CD4-positive, alpha-beta T cell treated with Interleukin-4 for 1 hour (primary cell): ENCODE data around the gene GIGYF2.

Experiments
- DNase-seq, 2 donors: peaks; one replicate each; pipeline ENCODE4 v3.0.0-alpha.2; 2020 to 2022

Gene GIGYF2

DNA sequence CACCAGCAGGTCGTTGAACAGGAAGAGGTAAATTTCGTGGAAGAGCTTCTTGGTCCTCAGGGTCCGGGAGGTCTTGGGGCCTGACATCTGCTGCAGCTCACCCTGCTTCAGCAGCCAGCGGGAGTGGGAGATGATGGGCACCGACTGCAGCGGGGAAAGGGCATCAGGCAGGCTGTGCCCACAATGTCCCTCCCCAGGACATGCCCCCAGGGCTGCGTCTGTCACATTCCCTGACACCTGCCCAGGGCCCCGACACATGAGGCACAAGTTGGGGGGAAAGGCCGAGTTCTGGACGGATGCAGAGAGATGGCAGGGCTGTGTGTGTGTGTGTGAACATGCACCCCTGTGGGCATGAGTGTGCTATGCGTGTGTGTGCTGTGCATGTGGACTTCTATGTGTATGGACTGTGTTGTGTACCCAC is 186.9 kb downstream of the GIGYF2 start:
- no peak for DNase-seq

DNA sequence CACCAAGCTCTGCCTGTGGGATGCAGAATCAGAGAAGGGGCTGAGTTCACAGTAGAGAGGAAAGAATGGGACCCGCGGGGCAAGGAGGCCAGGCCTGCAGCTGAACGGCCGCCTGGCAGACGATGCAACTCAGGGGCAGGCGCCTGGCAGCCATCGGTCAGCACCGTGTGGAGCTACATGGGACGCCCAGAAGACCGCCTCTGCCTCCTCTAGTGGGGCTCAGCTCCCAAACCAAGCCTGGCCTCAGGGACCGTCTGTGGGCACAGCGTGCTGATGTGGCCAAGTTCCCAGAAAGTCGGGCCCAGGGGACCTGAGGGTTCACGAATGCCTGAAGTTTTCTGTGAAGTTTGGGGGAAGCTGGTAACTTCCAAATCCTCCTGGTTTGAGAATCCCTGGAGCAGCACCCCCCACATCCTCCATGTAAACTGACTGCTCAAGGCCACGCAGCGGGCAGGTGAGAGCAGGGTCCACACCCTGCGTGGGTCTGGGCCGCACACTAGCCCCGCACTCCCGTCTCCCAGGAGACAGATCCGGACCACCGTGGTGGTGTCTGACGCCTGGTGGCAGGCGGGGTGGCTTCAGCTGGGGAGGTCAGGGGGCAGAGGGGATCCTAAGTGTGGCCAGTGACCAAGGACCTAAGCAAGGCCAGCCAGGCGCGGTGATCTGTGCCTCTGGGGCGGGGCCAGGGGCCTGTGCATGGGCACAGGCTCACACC is 187.6 kb downstream of the GIGYF2 start:
- DNase-seq: no peak

DNA sequence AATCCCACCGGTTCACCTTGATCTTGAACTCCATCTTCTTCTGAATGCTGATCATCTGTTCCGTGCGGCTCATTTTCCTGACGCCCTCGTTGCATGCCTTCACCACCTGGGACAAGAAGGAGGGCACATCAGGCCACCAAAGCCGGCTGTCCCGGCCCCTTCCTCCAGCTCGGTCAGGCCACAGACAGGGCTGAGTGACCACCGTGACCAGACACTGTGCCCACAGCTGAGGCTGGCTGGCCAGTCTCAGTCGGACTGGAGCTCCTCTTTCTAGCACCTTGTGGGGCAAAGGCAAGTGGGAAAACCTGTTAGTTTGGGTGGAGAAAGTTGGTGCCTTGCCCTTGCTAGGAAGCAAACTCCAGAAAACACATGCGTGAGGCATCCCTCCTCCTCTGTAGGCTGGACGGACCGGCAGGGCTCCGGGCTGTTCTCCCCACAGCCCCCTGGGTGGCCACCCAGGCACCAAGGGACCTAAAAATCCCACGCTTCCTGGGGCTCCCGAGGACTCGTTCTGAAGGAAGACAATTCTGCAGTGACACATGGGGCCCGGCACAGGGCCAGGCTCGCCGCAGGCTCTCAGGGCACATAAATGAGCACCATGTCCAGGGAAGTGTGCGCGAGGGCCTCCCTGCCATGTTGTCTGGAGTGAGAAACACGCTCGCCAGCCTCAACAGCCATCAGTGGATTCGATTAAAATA is 188.3 kb downstream of the GIGYF2 start:
- DNase-seq: no peak

DNA sequence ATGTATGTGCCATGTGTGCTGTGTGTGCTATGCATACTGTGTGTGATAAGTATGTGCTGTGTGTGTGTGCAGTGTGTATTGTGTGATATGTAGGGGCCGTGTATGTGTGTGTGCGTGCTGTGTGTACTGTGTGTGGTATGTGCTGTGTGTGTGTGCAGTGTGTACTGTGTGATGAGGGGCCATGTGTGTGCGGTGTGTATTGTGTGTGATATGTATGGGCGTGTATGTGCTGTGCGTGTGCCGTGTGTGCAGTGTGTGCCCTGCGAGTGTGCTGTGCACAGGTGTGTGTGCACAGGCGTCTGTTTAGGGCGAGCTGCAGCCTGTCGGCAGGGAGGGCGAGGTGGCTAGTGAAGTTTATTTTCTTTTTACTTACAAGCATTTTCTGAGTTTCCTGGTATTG is 189.0 kb downstream of the GIGYF2 start:
- DNase-seq: no peak

DNA sequence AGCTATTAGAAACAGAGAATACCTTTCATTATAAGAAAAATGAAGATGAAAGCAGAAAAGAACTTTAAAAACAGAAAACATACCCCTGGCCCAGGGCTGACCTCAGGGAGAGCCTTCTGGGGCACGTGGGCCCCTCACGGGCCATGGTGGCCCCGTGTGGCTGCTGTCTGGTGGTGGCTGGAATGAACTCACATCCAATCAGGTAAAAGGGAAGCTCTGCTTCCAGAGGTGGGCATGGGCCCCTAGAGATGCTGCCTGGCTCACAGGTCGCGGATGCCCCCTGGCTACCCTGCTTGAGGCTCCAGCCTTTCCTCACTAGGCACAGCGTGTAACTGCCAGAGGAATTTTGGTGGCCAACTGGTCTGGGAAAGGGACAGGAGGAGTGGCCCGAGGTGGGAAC is 189.5 kb downstream of the GIGYF2 start:
- no peak for DNase-seq

DNA sequence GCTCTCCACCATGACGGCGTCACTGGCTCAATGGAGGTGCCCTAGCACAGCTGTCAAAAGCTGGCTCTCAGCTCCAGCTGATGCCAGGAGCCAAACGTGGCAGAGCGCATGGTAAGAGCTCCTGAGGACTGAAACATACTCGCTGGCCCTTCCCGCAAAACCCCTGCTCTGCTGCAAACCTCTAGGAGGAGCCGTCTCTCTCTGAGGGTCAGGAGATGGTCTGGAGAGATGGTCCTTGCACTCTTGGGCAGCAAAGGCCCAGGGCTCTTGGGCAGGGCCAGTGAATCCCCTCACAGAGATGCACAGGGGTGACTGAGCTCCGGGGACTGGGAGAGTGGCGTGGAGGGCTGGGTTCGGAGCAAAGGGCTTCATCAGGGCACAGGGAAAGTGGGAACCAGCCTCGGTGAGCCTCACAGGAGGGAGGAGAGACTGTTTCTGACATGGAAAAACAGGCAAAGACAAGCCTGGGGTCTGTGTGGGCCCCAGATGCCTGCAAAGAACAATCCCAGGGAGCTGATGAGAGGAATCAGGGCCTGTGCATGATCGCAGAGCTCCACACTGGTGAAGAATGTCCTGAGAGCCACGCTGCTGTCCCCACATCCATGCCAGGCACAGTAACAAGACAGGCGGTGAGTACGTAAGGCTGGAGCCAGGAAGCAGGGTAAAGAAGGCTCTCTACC is 190.2 kb downstream of the GIGYF2 start:
- peak in 1 of 2 donors; percentile 5 for DNase-seq

DNA sequence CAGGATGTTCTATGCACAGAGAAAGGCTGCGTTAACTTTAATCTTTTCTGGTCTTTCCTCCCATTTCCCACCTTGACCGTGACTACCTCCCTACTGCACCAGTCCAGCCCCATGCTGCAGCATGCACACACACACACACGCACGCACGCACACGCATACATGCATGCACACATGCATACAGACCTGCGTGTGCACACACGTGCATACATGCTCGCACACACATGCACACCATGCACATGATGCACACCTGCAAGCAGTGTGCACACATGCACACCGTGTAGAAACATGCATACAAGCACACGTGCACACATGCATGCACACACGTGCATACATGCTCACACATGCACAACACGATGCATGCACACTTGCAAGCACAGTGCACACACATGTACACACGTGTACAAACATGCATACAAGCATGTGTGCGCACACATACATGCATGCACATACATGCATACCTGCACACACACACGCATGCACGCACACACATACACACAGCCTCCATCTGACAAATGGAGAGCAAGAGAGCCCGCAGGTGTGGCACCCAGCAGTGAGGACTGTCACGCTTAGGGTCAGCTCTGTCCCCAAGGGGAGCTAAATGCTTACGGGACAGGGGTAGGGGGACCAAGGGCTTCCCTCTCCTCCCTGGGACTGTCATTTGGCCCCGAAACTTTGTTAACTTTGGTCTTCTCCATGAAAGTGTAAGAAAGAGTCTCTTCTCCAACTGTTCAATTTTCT is 191.1 kb downstream of the GIGYF2 start:
- DNase-seq: no peak

DNA sequence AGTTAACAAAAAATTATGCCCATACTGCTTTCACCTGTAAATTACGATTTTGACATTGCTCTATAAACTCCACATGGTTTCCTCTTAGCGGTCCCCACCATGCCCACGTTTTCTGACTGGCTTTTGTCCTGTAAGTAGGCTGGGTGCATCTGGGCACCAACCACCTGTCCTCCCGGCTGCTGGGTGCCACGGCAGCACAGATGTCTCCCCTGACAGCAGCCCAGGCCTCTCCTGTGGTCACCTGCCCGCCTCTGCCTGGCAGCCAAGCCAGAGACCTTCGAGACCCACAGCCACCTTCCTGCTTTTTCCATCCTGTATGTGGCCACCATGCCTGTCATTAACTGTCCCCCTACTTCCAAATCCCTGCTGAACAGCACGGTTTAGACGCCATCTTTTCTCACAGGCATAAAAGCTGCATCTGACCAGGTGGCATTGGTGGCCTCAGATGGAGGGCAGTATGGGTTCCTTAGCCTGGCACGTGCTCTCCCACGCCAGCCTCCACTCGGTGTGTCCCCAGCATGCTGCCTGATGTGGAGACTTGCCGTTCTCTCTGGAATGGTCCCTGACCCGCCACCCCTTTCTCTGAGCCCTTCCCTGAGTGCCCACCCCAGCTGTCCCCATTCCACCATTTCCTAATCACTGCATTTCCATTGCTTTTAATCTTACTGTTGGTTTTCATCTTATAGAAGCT is 191.9 kb downstream of the GIGYF2 start:
- DNase-seq: no peak

DNA sequence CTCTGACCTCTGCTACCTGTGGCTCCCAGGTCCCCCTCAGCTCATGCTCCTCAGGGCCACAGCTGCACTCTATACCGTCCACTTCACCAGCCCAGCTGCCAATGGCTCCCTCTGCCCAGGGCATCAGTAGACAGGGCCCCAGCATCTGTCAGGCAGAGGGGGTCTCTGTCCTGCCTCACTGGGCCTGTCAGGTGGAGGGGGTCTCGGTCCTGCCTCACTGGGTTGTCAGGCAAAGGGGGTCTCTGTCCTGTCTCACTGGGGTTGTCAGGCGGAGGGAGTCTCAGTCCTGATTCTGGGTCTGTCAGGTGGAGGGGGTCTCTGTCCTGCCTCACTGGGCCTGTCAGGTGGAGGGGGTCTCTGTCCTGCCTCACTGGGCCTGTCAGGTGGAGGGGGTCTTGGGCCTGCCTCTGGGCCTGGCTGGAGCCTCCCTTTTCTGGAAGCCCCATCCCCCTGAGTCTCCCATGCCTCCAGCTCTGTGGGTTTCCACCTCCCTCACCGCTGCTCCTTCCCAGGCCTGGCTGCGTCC is 192.8 kb downstream of the GIGYF2 start:
- DNase-seq: no peak

DNA sequence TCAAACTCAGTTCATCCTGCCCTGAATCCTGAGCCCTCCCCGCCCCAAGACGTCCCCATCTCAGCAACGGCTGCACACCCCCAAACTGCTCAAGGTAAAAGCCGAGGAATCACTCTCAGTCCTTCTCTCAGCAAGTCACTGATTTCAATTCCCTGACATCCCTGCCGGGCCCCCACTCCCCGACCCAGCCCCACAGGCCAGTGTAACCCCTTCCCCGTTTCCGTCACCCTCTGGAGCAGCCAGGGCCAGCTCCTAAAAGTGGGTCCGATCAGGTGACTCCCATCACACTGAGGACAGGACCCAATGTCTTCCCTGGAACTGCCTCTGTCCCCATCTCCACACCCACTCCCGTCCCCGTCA is 193.4 kb downstream of the GIGYF2 start:
- no peak for DNase-seq

DNA sequence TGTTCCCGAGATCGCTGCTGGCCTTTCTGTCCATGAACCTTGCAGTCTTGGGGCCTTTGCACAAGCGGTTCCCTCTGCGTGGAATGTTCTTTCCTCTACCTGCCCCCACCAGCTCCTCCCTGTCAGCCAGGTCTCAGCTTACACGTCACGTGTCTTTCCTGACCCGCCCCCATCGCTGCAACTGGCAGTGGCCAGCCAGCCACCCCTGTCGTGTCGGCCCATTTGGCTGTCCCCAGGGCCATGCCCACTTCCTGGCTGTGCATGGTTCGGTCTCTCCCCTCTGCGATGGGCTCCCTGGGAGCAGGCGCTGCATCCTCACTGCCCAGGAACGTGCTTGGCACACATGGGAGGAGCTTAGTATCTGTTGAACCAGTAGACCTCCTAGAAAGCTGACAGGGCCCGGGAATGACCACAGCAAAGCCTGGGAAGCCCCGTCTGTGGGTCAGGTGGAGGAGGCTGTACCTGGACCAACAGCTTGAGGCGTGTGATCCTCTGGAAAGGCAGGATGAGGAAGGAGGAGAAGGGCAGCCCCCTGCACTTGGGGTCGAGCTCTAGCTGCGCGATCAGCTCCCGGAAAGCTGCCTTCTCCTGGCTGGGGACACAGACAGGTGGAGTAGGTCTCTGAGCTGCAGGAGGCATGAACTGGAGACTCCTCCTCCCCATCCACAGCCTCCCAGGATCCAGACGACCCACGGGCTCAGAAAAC is 193.9 kb downstream of the GIGYF2 start:
- DNase-seq: no peak

DNA sequence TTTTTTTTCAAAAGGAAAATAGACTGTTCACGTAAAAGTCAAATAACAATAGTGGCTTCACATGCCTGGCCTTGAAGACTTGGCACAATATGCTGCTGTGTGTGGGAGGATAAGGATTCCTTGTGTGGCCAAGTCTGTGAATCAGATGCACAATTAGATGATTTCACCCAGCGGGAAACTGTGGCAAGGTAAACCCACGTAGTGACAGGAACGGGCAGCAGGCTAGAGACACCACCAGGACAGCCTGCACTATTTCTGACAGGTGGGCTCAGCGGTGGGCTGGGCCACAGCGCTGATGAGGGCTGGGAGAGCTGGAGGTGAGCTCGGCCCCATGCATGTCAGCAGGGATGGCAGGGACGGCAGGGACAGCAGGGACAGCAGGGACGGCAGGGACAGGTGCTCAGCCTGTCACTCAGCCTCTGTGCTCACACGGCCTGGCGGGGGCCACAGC is 194.5 kb downstream of the GIGYF2 start:
- DNase-seq: no peak

DNA sequence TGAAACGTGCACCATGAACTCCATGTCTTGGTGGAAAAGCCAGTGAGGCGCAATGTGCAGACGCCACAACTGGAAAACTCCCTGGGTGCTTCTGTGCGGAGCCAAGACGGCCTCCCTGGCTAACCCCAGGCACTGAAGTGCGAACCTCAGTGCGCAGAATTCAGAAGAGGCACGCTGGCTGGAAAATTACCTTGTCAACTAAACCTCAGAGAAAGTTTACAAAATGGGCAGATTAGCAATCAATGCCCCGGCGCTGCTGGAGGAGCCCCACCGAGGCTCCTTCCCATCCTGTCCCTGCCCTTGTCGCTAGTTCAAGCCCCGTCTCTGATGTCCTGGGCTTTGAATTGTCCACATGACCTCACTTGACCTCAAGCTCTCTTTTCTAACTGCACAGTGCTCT is 195.1 kb downstream of the GIGYF2 start:
- DNase-seq: no peak

DNA sequence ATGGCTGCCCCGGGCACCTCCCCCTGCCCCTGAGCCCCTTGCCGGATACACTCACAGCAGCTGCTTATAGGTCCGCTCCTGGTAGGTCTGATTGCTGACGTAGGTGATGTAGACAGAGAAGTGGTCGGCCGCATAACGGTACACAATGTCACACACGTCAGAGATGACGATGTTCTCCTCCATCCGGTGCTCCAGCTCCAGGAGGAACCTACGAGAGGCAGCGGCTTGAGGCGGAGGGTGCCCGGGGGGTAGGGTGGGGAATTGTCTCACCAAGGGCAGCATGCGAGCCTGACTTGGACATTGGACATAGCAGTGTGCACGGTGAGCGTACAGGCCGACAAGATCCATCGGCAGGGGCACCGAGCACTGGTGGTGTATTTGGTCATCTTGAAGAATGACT is 195.7 kb downstream of the GIGYF2 start:
- DNase-seq: no peak

DNA sequence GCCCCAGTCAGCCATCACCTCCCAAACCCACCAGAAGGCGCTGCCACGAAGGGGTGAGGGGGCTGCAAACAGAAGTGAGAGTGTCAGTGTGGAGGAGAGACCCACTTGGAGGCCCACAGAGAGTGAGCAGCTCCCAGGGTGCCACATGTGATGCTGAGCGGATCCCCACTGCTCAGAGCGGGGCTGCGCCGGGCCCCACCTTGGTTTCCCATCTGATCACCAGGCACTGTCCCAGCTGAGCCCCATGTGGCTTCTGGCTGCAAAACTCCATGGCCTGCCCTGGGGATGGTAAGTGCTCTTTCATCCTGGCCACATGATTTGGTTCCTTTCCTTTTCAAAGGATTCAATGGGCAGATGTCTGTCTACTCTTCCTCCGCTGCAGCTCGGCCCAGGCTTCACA is 196.7 kb downstream of the GIGYF2 start:
- no peak for DNase-seq

DNA sequence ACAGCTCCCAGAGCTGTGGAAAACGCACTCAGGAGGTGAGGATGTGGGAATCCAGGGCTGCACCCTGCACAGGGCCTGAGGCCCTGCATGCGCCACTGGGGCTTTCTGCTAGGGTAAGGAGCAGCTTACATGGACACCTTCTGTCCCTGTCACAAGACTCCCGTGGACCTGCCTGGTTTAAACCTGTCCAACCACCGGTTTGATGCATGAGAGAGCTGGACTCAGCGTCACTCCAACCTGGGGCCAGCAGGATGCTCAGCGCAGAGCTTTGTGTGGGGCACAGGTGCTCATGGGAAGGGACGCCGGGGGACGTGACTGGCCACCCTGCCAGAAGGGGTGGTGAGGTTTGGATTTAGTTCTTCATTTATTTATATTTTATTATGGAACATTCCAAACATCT is 197.1 kb downstream of the GIGYF2 start:
- no peak for DNase-seq

DNA sequence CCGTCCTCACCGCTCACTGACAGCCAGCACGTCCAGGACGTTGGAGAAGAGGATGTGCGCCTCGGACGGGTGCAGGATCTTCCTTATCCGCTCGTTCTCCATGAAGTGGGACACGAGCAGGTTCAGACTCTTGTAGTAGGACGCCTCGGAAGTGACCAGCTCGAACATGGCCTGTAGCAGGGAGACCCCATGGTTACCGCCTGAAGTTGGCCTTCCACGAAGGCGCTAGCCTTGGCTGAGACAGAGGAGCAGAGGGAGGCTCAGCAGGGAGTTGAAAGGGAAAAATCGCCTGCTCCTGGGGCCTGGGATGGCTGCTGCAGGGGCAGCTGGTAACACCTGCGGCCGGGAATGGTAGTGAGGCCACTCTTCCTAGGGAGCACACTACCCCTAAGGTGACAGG is 197.6 kb downstream of the GIGYF2 start:
- DNase-seq: no peak

DNA sequence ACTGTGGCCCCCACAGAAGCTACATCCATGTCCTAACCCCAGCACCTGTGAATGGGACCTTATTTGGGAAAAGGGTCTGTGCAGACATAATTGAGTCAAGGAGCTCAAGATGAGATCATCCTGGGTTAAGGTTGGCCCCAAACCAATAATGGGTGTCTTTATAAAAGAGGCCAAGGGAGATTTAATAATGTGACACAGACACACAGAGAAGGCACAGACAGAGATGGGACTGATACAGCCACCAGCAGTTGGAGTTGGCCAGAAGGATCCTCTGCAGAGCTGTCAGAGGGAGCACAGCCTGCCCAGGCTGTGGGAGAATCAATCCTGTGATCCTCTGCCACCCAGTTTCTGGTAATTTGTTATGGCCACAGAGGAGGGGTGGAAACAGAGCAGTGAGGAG is 199.0 kb downstream of the GIGYF2 start:
- DNase-seq: no peak

DNA sequence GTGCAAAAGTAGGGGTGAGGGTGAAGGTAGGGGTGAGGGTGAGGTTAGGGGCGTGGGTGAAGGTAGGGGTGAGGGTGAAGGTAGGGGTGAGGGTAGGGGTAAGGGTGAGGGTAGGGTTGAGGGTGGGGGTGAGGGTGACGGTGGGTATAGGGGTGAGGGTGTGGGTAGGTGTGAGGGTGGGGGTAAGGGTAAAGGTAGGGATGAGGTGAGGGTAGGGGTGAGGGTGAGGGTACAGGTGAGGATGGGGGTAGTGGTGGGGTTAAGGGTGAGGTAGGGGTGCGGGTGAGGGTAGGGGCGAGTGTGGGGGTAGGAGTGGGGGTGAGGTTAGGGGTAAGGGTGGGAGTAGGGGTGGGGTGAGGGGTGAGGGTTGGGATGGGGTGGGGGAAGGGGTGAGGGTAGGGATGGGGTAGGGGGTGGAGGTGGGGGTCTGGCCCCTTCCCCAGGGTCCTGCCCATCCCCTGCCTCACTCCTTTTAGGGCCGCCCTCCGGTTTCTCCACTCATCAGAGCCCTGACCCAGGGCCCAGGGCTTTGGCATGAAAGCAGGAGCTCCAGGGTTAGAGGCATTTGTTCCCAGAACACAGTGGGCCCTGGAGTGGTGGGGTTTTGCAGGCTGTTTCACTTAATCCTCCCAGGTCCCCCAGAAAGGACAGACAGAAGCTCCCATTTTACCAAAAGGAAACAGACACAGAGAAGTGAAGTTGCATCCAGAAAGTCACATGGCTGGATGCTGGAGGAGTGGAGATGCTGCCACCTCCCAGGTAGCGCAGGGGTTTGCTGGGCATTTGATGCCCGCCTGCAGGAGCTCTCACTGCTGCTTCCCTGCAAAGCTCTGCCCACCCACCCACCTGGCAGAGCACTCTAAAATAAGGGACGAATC is 199.8 kb downstream of the GIGYF2 start:
- no peak for DNase-seq

DNA sequence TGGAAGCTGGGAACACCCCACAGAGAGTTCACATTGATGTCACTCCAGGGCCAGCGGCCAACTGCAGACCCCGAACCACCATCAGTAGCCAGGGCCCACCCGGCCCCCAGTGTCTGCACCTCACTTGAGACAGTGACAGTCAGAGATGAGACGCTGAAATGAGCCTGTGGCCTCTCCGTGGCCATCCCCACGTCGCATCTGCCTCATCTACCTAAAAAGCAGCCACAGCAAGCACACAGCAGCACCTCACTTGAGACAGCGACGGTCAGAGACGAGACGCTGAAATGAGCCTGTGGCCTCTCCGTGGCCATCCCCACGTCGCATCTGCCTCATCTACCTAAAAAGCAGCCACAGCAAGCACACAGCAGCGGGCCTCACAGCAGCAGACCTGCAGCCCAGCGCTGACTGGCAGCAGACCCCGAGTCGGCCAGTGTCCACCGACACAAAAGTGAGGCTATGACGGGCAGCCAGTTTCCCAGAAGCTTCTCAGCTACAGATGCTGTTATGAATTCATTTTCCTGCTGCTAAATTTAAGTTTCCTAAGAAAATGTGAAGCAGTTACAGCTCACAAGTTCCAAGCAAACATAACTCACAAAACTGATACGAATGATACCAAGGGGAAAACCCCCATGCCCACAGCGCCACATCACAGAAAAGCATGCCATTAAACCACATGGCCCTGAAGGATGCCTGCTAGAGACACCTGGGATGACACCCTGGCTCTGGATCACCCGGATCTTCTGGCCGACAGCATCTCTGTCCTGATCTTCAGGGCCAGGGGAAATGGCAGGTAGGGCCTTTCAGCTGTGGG is 200.7 kb downstream of the GIGYF2 start:
- no peak for DNase-seq
